NCI-H1105 (cell line): ENCODE measurements around the gene SLC25A33.
"Not testable (repeated sequence)": the region's sequence is repeated elsewhere in the genome, so short reads cannot be mapped to it uniquely, and the experiment has no call there.

Source experiments
- DNase-seq: peaks from one replicate; lab custom pipeline; 2025; lab: John Stamatoyannopoulos, UW

SLC25A33 gene

DNA sequence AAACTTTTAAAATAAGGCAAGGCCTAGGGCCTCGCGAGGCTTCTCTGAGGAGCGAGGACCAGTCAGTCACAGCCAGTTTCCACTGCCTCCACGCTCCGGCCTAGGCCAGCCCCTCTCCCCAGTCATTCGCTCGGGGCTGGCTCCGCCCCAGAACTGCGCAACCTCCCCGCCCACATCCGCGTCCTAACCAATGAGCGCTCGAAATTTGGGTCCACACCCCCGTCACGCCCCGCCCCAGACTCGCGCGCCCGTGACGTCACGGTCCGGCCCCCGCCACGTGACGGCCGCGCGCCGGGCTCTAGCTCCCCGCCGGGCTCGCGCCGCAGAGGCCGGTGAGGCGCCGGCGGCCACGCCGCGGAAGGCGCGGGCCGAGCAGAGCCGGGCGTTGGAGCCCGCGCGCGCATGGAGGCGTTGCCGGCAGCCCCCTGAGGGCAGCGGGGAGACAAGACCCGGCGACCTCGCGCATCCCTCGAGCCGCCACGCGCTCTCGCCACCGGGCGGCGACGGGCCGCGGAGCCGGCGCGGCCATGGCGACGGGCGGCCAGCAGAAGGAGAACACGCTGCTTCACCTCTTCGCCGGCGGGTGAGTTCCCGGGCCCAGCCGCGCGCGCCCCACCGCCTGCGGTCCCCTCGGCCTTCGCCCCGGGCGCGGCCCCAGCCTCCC, at the start of gene SLC25A33:
Gene SLC25A33, plus strand, starts transcription at position 301 of the 664 bp plus-strand sequence. Its CDS starts 227 bp downstream, at position 528.
- peak; percentile 98 for DNase-seq

DNA sequence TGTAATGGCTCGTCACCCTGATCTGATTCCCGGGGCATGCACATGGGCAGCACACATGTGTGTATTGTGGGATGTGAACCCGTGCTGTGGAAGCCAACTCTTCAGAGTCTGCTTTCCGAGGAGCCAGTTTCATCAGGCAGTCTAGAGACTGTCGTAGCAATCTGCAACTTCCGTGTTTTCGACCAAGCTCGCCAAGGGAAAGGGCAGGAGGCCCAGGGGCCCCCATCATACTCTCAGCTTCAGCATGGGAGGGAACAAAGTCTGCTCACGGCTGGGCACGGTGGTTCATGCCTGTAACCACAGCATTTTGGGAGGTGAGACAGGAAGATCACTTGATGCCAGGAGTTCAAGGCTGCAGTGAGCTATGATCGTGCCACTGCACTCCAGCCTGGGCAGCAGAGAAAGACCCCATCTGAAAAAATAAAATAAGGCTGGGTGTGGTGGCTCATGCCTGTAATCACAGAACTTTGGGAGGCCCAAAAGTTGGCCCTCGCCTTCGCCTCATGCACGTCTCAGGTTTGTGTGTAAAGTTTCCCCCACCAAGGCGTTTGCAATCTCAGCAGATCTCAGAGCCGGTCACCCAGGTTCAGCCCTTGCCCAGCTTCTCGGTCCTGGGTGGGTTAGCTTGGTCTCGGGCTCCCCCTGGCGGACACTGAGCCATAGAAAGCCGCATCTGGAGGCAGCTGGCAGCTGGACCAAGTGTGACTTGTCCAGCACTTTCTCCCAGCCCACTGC, 48.5 kb upstream of the SLC25A33 start:
- peak; percentile 71 for DNase-seq

GRCh38 chr1:9493326-9493725, 45.9 kb upstream of the SLC25A33 start:
- DNase-seq = no peak

GRCh38 chr1:9494936-9495758, 44.1 kb upstream of the SLC25A33 start:
- peak; percentile 65 for DNase-seq

- DNase-seq = no peak
Observed at GRCh38 chr1:9495854-9496374, 43.4 kb upstream of the SLC25A33 start.

GRCh38 chr1:9500756-9501754, 38.2 kb upstream of the SLC25A33 start:
- DNase-seq = no peak

GRCh38 chr1:9503001-9503675, 36.1 kb upstream of the SLC25A33 start:
- DNase-seq = no peak

DNA sequence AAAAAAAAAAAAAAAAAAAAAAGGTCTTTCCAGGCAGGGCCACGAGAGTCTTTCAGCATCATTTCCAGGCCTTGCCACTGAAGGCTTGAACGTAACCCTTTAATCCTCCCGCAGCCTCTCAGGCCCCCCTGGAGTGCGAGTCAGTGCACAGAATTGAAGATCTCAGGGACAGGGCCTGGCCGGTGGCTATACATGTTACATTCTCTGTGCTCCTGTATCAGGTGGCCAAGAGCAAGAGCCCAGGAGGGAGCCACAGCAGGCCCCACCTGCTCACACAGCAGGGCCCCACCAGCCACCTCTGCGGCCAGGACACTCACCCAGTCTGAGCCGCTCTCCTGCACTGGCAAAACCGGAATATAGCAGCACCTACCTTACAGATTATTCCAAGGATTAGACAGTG, 34.1 kb upstream of the SLC25A33 start:
- DNase-seq = no peak

DNA sequence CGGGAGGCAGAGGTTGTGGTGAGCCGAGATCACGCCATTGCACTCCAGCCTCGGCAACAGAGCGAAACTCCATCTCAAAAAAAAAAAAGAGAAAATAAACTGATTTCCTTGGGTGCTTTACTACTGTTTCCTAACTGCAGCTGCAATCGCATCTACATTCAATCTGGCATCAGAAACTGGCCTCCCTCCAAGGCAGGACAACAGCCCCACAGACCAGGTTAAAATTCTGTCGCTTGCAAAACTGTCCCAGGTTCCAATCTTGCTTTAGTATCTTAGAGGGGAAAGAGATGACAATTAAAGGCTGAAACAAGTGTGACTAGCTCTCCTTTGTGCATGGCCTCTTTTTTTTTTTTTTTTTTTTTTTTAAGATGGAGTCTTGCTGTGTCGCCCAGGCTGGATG, 32.4 kb upstream of the SLC25A33 start:
- DNase-seq = no peak

DNA sequence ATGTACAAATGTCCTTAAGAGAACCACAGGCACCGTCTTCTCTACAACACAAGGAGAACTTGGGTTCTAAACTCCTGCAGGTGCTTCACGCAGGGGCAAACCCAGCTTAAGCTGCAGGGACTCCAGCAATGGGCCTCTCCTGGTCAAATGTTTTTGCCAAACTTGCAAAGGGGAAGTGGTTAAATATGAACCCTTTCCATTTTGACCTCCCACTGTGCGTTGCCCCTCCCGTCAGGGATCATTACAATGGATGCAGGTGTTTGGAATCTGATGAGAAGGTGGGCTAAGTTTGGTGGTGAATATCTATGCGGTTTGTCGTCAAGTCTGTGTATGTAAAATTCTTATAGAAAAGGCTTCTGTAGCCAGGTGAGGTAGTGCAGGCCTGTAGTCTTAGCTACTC, 29.1 kb upstream of the SLC25A33 start:
- no peak for DNase-seq

DNA sequence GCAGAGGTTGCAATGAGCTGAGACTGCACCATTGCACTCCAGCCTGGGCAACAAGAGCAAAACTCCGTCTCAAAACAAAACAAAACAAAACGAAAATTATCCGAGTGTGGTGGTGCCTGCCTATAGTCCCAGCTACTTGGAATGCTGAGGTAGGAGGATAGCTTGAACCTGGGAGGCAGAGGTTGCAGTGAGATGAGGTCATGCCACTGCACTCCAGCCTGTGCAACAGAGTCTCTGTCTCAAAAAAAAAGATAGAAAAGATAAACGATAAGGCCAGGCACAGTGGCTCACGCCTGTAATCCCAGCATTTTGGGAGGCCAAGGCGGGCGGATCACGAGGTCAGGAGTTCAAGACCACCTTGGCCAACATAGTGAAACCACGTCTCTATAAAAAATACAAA, 23.7 kb upstream of the SLC25A33 start:
- not testable (repeated sequence) for DNase-seq

DNA sequence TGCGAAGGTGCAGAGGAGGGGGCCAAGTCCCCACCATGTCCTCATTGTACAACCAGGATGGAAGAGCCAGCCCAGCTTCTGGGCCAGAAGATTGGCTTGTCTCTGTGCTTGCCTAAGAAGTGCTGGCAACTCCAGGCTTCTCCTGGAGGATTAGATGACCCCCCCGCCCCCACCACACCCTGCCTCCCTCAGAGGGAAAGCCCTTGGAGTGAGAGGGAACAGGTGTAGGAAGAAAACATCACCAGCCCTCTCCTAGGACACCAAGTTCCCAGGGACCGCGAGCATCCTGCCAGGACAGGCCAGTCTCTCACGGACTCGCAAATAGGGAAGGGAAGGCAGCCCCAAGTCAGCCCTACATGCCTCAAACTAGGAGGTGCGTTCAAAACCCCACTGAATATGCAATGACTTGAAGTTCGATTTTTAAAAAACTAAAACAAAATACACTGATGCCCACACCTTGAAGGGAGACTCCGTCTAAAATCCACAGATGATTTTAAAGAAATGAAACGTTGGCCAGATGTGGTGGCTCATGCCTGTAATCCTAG, 20.7 kb upstream of the SLC25A33 start:
- no peak for DNase-seq

- no peak for DNase-seq
Observed at GRCh38 chr1:9520411-9520810, 18.9 kb upstream of the SLC25A33 start.

GRCh38 chr1:9529190-9529589, 10.1 kb upstream of the SLC25A33 start:
- no peak for DNase-seq

GRCh38 chr1:9530320-9530719, 8.9 kb upstream of the SLC25A33 start:
- no peak for DNase-seq

DNA sequence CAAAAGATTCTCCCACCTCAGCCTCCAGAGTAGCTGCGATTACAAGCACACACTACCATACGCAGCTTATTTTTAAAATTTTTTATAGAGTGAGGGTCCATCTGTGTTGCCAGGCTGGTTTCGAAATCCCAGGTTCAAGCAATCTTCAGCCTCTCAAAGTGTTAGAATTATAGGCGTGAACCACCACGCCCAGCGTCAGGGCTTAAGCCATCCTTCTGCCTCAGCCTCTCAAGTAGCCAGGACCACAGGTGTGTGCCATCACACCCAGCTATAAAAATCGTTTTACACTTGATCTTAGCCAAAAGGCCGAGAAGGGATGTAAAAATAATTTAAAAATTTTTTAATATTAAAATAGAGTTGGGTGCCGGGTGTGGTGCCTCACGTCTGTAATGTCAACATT, 4.3 kb upstream of the SLC25A33 start:
- DNase-seq = no peak

GRCh38 chr1:9536301-9536700, 3.0 kb upstream of the SLC25A33 start:
- DNase-seq = no peak

DNA sequence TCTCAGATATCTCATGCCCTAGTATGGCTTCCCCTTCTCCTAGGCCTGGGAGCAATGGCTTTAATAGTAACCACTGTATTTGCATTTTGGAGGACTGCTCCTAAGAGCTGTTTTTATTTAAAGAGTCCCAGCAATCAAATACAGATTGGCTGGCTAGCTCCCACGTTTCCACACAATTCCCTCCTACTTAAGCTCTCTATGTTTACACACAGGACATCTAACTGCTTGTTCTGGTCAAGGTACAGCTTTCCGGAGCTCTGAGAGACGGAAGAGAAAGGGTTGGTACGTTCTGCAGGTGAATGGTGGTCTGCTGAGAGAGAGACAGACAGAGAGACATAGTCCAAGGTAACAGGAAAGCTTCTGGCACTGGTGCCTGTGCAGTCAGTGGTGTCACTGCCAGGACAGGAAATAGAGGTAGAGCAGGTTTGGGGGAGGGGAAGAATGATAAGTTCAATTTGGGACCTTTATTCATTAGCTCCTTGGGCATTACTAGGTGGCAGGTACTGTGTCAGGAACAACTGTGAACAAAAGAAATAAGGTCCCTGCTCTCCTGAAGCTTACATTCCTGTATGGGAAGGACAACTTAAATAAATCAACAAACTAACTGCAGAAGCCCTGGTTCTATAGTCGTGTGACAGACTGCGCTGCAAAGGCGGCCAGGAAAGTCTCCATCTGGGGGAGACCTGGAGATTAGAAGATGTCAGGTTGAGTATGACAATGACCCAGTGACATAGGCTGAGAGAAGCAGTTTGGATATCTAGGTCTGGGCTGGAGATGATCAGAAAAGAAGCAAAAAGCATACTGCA, 1.2 kb upstream of the SLC25A33 start:
- DNase-seq = no peak

DNA sequence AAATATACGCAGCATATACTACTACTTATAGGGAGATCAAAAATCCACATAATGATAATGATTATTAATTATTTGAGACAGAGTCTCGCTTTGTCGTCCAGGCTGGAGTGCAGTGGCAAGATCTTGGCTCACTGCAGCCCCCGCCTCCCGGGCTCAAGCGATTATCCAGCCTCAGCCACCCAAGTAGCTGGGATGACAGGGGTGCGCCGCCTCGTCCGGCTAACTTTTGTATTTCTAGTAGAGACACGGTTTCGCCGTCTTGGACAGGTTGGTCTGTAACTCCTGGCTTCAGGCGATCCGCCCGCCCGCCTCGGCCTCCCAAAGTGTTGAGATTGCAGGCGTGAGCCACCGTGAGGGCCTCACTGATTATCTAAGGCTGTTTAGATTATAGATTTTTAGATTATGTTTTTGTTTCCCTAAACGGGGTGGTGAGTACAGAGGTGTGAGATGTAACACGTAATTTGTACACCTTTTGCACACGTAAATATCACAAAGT, 548 bp upstream of the SLC25A33 start:
- DNase-seq = no peak
